LNCAP (cell line): Measurements from ENCODE around the gene FAM117A.

Source experiments
- TF ChIP-seq, protein P1 (sequence below): fragments of 450-650 bp; IDR thresholded peaks from 2 replicates; pipeline ENCODE4 v1.5.1; 2017; ENCODE audit warnings: mild to moderate bottlenecking

Gene FAM117A

DNA sequence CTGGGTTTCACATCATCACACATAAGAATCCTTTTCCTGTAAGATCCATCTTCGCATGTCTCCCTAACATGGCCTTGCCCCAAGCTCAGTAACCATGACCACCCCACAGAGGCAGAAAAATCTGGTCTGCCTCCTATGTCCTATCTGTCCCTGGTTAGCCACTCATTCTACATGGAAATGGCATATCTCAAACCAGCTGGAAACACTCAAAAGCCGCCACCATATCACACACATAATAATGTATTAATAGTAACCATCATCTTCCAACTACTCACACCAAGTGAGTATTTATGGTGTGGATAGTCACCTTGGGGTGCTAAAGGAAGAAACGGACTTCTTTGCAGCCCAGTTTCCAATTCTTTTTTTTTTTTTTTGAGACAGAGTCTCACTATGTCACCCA lies 11.4 kb downstream of the FAM117A start:
- TF ChIP-seq, protein P1, sequence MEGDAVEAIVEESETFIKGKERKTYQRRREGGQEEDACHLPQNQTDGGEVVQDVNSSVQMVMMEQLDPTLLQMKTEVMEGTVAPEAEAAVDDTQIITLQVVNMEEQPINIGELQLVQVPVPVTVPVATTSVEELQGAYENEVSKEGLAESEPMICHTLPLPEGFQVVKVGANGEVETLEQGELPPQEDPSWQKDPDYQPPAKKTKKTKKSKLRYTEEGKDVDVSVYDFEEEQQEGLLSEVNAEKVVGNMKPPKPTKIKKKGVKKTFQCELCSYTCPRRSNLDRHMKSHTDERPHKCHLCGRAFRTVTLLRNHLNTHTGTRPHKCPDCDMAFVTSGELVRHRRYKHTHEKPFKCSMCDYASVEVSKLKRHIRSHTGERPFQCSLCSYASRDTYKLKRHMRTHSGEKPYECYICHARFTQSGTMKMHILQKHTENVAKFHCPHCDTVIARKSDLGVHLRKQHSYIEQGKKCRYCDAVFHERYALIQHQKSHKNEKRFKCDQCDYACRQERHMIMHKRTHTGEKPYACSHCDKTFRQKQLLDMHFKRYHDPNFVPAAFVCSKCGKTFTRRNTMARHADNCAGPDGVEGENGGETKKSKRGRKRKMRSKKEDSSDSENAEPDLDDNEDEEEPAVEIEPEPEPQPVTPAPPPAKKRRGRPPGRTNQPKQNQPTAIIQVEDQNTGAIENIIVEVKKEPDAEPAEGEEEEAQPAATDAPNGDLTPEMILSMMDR = no peak

DNA sequence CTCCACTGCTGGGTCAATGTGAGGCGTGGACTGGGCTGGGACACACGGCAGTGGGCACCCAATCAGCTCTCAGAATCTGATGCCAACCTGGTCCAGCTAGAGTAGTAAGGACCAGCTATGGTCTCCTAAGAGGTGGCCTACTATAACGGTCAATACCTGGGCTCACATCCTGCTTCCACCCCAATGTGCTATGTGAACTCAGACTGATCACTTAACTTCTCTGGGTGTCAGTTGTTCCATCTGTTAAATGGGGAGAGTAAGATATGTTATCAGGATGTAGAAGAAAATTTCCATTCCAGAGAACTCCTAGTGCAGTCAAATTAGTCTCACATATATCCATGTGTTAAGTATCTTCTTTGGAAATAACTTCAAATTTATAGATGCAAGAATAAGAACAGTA lies 14.2 kb downstream of the FAM117A start:
- TF ChIP-seq, protein P1 = no peak

DNA sequence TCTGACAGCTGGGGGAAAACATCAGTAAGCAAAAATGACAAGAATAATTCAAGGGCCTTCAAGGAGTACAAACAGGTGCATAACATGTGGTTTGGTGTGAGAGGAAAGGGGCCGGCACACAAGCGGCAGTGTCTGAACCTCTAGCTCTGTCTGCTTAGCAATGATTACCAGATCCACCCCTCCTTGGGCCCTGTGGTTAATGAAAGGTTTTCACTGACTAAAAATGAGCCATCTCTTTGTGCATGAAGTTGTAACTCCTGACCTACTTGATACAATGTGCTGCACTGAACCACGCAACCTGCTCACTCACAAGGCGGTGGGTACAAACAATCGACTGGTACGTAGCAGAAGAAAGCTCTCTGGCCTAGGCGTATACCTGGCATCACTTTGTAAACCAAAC lies 15.1 kb downstream of the FAM117A start:
- TF ChIP-seq, protein P1 = no peak

DNA sequence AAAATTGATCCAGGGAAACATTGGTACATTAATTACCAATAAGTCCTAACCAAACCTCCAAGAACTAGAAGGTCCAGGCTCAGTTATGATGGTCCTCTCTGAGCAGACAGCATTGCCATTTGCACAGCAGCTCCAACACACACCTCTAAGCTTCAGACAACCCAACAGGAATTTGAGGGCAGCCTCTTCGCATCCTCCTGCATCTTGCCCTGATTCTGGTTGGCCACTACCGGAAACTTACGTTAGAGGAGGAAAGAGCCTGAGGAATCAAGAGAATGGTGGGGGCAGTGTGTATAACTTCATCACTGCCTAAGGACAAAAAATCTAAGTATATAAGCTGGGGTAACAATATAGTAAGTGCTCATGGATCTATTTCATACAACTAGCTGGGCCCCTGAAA lies 15.7 kb downstream of the FAM117A start:
- TF ChIP-seq, protein P1 = no peak

DNA sequence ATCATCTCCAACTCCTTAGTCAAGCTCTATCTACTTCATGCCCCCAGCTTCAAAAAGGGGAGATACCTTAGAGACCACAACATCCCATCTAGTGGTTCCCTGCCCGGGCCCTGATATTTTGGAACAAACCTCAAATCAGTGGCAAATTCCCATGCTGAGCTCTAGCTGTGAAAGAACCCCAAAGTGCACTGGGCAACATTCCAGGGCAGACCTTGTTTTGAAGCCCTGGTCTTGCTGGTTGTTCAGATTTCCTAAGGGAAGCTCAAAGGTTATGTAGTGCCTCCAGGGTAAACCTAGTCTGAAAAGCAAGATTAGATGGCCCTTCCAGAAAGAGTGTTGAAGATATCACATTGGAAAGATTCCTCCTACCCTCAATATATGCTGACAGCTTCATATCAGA lies 16.3 kb downstream of the FAM117A start:
- TF ChIP-seq, protein P1 = no peak

DNA sequence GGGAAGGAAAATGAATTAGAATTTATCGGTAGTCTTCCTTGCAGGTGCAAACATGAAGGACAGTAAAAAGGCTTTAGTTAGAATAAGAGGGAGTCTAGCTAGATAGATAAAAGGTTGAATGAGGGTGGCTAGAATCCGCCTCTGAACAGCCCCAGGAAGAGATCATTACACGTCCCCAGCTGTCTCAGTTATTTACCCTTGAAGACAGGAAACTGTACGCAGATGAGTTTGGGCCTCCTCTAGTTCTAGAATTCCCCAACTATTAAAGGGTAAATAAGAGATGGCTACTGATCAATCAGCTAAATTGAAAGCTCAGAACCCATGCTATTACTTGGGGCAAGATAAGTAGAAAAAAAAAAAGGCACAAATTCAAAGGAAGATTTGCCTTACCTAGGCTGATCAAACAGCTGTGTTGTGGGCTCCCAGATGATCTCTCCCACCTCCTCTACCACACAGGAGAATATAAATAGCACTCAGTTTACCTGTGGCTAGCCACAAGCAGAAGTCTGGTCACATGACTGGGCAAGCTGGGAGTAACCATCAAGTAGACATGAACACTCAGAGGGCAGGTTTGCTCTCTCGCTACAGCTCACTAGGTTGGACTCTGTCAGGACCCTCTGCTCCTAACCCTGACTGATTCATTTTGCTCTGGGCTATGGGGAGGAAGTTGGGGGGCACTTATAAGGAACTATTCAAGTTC lies 17.0 kb downstream of the FAM117A start:
- TF ChIP-seq, protein P1 = no peak

DNA sequence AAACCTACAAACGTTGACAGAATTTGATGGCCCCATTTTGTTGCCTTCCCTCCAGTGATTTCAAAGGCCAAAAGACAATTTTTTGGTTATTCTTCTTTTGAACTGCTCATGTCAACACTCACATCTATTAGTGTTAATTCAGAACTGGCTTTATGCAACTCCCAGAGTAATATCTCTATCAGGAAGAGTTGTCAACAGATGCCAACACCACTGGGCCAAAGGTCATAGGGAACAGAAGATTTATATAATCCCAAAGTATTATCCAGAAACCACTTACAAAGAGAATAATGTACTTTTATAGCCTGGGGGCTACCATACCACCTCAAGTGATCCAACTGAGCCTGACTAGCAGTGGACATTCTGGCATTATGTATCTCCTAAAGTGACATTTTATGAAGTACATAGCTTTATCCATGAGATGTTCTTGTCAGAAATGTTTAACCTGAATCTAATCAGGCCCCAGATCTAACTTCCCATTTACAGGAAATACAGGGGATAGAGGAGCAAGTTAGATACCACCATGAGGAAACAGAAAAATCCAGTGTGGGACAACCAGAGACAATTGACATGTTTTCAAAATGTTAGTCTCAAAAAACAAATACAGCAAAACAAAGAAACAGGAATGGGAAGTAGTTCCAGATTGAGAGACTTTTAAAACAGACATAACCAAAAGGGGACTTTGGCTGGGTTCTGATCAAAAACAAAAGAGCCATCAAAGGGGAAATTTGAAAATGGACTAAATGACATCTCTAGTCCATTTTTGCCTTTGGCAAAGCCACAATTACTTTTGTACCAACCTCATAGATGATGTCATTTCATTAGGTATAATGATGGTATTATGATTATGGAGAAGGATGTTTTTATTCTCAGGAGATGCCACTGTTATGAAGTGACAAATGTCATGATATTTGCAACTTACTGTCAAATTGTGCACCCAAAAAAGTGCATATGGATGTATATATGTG lies 18.5 kb downstream of the FAM117A start:
- TF ChIP-seq, protein P1 = no peak
